ENCODE measurements around the gene CAPZB.

The CAPZB gene

DNA sequence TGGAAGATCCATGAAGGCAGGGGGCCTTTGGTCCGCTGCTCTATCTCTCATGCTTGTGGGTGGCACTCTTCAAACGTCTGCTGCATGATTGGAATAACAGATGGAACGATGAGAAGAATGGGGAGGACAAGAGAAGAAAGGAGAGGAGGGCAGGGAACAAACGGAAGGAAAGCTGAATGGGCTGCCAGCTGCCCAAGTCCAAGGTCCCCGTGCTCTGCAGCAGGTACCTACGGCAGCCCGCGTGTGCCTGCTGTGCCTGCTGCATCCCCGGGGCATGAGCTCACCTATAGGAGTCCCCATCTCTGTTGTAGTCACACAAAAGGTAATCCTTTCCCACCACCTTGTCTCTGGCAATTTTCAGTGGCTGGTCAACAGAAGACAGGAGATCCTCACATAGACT is 100.1 kb downstream of the CAPZB start:
- no peak for DNase-seq (ENCODE audit: low spot score)

GRCh38 chr1:19384772-19385187 is 100.6 kb downstream of the CAPZB start:
- no peak for DNase-seq (ENCODE audit: low spot score)

- no peak for DNase-seq (ENCODE audit: low spot score)
These were observed 101.2 kb downstream of the CAPZB start for GRCh38 chr1:19384113-19384512.

- DNase-seq (ENCODE audit: low spot score) = no peak
These were observed 103.1 kb downstream of the CAPZB start for GRCh38 chr1:19382222-19382621.

DNA sequence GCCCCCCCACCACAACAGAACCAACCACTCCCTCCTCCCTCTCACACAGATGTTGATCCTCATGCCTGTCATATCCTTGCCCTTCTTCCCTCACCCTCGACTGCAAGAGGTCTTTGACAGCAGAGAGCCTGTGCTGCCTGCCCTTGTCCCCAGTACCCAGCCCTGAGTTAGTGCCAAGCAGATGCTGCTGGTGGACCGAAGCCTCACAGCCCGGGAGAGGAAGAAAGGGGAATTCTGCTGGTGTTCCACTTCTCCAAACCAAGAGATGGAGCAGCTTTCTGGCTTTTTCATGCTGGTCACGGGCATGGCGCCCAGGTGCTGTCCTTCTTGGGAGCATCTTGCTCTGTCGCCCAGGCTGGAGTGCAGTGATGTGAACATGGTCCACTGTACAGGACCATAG is 104.1 kb downstream of the CAPZB start:
- peak; percentile 55 for DNase-seq (ENCODE audit: low spot score)

DNA sequence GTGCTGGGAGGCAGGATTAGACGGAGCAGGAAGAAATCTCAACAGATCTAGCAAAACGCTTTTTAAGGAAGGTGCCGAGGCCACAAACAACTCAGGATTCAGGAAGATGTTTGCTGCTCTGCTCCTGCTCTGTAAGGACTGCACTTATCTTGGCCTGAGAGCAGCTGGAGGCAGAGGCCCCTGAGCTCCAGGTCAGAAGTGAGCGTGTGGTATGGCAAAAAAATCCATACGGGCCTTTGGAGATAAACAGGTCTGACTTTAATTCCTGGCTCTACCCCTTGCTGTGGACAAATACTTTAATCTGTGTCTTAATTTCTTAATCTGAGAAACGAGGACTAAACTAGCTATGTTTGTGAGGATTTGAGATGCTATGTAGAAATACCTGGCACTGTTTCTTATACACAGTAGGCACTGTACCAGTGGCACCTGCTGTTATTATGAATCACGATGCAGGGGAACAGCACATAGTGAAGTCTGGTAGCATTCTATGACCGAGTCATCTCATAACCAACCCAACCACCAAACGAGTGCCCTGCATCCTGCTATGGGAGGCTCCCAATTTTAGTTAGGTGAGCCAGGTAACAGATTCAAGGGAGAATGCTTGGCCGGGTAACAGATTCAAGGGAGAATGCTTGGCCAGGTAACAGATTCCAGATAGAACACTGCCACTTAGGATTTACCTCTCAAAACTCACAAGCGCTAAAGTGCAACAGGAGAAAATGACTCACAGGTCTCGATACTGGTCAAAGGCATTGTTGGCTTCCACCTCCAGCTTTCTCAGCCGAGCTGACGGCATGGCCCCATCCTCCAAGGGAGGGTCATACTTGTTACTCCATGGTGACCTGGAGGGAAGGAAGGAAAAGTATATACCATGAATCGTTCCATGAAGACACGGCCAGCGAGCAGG is 107.3 kb downstream of the CAPZB start:
- no peak for DNase-seq (ENCODE audit: low spot score)

GRCh38 chr1:19376428-19377372 is 108.6 kb downstream of the CAPZB start:
- DNase-seq (ENCODE audit: low spot score) = no peak

GRCh38 chr1:19375631-19376400 is 109.5 kb downstream of the CAPZB start:
- DNase-seq (ENCODE audit: low spot score) = no peak

GRCh38 chr1:19374926-19375325 is 110.4 kb downstream of the CAPZB start:
- no peak for DNase-seq (ENCODE audit: low spot score)

DNA sequence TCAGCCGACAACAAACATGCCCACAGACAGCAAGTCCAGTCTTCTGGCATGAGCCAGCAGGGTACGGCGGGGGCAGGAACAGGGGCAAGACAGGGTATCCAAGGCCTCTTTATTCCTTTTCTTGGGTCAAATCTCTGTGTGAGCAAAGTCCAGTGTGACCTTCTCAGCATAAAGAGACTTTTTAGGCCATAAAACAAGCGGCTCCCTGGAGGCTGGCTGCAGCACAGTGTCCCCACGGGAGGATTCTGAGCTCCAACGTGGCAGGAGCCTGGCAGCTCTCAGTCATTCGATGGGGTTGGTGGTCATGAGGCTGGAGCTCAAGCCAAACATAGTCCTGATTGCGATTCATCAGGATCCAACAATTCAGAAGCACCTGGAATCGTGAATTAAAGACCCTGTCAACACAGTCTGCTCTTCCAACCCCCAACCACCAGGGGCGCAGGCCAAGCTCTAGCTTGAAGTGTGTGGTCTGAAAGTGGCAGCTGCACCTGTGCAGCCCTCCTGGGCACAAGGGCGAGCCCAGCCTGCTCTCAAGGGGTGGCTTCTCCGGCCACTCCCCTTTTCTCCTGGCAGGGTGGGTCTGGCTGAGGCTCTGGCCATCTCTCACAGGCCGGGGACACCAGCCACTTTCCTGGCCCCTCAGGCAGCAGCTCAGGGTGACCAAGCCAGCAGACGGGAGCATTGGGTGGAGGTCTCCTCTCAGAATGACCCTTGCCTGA is 111.1 kb downstream of the CAPZB start:
- no peak for DNase-seq (ENCODE audit: low spot score)

DNA sequence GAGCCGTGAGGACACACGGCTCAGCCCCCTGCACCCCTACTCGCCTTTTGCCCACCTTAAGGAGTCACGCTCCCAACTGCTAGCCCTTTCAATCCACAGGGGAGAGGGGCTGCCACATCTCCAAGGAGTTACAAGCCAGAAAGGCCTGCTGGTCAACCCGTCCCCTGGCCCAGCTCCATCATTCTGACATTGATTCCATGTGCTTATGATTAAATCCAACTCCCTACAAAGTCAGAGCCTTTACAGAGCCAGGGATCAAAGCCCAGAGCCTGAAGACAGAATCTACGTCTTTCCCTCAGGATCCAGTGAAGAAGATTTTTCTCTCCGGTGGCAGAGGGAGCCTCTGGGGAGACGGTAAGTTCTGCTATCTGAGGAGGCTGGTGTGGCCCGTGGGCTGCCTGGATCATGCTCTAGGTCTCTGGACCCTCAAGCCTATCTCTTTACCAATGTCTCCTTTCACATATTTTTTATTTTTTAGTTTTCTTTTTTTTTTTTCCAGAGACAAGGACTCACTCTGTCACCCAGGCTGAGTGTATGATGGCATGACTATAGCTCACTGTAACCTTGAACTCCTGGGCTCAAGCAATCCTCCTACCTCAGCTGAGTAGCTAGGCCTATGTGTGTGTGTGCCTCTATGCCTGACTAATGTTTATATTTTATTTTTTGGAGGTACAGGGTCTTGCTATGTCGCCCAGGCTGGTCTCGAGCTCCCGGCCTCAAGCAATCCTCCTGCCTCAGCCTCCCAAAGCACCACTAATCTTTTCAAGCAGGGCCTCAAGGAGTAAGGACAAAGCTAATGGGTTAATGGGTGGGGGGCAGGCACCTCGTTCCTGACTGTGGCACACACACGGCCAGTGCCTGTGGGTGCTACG is 111.9 kb downstream of the CAPZB start:
- DNase-seq (ENCODE audit: low spot score) = no peak

DNA sequence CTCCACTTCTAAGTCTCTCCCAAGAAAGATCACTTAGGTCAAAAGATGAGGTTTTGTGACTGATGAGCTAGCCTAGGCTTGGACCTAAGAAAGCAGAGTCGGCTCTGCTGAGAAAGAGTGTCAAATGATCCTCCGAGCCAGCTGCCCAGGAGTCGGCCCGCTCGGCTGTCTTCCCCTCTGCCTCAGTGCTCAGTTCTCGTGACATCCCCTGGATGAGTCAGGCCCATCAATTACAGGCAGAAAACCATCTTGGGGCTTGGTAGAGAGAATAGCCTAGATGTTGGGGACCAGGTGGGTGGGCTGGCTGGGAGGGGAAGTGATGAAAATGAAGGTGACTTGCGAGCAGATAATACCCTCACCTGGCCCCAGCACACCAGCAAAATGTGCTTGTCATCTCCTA is 112.7 kb downstream of the CAPZB start:
- no peak for DNase-seq (ENCODE audit: low spot score)

- DNase-seq (ENCODE audit: low spot score) = no peak
These were observed 113.2 kb downstream of the CAPZB start for GRCh38 chr1:19372136-19372514.

DNA sequence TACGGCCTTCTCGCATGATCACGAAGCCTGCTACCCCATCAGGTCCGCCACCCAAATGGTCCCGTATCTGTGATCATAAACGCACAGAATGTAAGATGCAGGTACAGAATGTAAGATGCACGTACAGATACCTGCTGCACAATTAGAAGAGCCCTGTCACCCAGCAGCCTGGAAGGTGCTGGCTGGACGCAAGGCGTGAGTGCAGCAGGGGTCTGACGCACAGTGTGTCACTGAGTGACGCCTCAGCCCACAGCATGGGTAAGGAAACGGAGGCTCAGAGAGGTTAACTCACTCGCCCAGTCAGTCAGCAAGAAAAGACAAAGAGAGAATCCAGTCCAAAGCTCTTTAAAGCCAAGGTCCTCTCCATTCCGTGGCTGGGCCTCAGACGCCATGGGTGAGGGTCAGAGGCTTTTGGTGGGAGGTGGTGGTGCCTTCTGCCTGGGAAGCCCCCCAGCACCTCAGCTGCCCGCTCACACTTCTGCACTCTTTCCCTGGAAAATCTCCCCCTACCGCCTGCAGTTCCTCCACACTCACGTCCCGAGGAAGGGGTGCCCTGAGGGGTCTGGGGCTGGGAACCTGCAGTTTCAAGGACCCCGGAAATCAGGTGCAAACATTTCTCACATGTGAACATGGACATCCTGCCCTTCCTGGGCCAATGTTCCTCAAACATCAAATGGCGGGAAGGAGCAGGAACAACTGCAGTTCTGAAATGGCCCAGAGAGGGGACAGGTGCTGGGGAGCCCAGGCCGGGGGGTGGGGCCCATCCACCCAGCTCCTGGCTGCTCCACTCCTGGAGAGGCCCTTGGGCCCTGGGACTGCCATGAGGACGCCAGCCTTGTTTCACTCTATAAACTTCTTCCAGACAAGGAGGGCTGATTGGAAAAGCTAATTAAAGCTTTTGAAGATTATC is 113.9 kb downstream of the CAPZB start:
- no peak for DNase-seq (ENCODE audit: low spot score)

DNA sequence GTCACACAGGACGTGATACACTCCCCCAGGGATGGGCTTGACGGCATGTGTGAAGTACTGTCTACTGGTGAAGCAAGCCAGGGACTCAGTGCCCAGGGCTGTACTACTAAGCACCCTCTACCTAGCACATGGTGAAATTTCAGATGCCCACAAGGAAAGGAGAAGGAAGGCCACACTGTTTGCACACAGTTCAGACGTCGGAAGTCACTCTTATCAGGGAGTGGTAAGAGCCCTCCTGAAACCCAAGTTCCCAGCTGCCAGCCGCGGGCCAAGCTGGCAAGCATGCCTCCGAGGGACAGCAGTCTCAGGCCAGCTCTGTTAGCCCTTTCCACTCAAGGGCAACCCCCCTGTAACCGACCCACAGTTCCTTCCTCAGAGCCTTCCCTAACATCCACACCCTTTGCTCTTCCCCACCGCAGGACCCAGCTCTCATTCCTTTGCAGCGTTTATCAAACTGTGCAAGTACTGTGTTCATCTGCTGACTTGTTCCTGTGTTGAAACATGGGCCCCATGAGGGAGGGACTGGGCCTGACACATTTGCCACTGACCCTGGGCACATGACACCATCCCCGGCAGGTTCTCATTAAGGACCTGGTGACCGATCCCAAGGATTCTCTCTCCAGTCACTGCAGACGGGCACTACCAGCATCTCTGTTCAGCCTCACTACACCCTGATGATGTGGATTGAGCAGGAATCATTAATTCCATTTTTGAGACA is 114.7 kb downstream of the CAPZB start:
- DNase-seq (ENCODE audit: low spot score) = no peak

DNA sequence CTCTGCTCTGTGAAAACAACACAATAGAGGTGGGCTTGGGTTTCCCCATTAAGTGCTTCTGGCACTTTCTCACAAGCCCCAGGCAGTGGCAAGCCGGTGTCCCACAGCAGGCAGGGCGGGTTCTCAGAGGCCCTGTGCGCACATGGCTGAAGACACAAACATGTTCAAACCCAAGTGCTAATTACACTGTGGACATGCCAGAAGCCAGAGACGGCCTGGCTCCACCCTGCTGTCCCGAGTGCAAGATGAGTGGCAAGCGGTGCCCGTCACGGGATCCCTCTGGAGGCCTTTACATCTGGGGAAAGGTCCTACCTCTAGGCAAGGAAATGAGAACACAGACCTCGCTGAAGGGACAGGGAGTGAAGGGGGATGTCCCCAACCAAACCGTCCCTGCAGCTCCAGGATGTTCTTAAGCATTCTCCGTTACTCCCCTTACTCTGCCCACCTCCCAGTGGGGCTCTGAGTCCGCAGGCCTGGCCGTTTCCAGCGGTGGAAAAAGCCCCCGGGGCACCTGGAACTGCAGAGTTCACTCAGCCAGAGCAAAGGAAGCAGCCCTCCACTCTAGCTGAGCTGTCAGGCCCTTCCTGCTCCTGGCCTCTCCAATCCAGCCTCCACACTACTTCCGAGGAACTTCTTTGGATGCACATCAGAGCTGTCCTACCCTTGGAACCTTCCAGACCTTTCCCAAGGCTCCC is 115.8 kb downstream of the CAPZB start:
- DNase-seq (ENCODE audit: low spot score) = no peak

GRCh38 chr1:19368964-19369363 is 116.4 kb downstream of the CAPZB start:
- no peak for DNase-seq (ENCODE audit: low spot score)

- no peak for DNase-seq (ENCODE audit: low spot score)
These were observed 117.3 kb downstream of the CAPZB start for GRCh38 chr1:19368050-19368449.
